ENCODE data around the gene ROR2.

ROR2 gene

DNA sequence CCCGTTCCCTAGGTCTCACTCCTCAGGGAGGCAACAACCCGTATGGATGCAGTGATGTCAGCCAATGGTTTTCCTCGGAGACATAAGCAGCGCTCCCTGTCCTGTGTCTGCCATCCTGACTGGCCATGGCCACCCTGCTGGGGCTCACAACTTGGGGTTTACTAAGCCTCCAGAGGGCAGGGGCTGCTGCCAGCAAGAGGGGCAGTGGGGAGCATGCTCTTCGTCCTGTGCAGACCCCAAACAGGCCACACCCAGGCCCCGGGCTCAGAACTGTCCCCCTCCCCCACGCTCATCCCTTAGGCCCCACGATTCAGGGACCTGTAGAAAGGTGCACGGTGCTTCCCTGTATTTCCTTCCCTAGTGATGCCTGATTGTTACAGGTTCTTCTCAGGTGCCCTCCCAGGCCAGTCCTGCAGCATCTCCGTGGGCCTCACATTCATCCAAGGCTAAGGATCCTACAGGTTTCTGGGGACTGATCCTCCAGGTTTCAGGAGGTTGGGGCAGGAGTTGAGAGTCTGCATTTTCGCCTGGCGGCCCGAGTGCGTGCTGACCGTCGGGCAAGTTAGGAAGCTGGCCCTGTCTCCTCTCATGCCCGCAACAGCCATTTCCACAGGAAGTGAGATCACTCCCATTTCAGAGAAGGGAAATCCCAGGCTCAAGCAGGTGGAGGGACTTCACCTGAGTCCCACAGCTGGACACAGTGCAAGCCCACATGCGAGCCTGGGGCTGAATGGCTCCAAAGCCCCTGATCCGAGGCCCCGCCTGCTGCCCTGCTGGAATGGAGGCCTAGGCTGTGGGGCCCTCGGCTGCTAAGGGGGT is 217.6 kb downstream of the ROR2 start:
- no peak for DNase-seq

DNA sequence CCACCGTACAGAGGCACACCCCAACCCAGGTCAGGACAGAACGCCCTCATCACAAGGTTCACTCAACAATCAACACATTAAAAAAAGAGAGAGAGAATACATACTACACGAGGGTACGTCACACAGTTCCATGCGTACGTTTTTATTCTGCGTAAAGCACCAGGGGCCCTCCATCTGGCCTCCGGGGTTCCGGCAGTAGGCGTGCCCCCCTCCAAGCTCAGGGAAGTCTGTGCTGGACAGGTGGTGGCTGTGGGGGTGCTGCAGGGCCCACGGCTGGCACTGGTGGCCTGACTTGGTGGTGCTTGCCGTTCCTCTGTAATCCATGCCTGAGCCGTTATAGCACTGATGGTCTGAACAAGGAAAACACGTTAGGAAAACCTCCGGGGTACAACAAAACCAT is 219.2 kb downstream of the ROR2 start:
- no peak for DNase-seq

DNA sequence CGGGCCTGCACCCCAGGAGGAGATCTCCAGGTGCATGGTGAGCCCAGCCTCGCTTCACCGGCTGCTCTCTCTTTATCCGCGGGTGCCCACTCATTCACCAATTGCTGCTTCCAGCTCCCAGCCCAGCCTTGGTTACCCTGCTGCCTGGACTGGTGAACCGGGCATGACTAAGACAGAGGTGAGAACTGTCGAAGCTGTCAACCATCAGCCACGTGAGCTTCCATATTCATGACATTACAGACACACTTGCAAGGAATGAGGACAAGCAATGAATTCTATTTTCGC is 220.5 kb downstream of the ROR2 start:
- no peak for DNase-seq

- no peak for DNase-seq
These were observed 222.1 kb downstream of the ROR2 start for GRCh38 chr9:91727972-91728371.

GRCh38 chr9:91727316-91727861 is 222.6 kb downstream of the ROR2 start:
- DNase-seq, result peak; percentile 51 to 72

- DNase-seq, result no peak
These were observed 223.5 kb downstream of the ROR2 start for GRCh38 chr9:91726406-91727100.

- no peak for DNase-seq
These were observed 224.4 kb downstream of the ROR2 start for GRCh38 chr9:91725651-91726050.

DNA sequence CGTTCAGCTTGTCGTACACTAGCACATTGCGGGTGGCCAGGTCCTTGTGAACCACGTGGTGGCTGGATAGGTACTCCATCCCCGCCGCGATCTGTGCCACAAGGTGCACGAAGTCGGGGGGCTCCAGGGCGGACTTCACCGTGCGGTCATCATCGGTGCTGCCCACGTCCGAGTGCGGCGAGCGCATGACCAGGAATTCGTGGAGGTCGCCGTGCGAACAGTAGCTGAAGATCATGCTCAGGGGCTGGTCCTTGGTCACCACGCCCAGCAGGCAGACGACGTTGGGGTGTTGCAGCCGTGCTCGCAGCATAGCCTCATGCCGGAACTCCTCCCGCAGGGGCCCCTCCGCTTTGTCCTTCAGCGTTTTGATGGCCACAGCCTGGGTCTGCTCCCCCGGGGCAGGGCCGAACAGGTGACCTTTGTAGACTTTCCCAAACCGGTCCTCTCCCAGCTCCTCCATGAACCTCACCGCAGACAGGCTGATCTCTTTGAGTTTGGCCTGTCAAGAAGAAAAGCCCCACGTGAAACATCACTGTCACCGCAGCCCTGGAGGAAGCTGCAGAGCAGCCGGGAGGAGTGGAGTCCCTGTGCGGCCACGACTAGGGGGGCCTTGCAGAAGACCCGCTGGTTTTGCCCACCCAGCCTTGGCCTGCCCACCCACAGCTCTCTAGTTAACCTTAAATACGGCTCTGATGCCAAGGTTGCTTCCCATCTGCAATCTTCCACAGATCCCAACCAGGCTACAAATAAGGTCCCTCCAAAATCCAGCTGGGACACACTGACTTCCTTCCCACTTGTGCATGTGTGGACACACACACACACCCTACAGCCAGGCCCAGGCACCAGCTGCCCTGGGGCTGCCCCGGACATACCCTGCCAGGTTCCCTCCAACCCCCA is 225.2 kb downstream of the ROR2 start:
- DNase-seq, result no peak

DNA sequence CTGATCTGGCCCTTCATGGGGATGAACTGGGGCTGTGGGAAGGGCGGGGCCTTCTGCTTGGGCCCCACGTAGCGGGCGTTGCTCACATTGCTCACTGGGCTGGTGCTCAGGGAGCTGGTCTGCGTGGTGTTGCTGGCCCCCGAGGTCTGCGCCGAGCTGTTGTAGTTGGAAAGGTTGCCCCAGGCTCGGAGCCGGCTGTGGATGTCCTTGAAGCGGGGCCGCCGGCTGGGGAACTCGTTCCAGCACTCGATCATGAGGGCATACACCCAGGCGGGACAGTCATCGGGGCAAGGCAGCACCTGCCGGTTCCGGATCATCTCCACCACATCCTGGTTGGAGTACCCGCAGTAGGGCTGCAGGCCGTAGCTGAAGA is 226.0 kb downstream of the ROR2 start:
- no peak for DNase-seq

GRCh38 chr9:91723420-91724067 is 226.5 kb downstream of the ROR2 start:
- DNase-seq, result no peak

DNA sequence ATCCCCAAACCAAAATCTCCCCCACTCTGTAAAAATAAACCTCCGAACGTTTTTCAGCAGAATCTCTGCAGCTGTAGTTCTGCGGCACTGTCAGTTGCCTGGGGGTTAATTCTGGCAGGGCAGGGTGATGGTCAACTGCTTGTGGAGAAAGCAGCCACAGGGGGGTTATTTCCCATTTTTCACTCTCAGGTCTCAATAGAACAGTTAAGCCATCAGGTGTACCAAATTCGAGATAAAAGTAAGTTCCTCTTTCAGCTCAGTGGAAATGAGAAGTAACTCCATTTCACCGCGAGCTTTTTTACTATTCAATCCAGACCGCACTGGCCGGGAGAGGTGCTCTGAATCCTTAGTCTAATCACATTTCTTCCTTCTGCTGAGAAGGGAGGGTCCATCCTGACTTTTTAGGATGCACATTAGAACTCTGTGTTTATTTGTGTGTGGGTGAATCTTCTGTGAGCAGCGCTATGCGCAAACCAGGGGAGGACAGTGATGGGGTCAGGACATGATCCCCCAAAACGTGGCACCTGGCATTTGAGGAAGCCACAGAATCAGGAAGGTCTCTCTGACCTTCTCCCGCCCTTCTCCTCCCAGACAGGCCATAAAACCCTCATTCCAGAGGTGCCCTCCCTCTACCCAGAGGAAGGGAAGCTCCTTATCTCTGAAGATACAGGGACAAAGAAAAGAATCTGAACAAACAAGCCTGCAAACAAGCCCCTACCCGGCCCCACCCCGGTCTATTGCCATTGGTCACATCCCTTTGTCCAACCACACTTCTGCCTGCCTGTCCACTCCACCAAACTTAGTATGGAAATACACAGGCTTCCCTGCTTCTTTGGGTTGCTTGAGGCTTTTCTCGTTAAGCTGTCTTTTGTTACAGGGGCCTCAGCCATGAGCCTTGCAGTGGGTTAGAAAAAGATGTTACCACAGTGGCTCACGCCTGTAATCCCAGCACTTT is 229.0 kb downstream of the ROR2 start:
- DNase-seq, result peak in 1 of 2 experiments; percentile 20

DNA sequence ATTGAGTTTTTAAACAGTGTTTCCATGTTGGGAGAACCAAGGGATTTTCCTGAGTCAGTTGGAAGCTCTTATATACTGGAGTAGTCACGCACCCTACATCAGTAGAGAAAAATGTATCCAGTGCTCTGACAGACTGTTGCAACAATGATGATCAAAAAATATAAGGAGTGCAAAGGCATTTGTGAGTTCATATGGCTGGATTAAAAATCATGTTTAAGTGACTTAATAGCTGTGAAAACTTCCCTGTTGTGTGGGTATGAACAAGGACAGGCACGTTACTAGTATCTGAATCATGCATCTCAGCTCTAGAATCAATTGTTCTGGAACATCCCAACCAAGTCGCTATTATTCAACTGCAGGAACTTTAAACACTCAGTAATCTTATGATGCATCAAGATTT is 229.7 kb downstream of the ROR2 start:
- DNase-seq, result no peak

- no peak for DNase-seq
These were observed 232.0 kb downstream of the ROR2 start for GRCh38 chr9:91718071-91718470.

DNA sequence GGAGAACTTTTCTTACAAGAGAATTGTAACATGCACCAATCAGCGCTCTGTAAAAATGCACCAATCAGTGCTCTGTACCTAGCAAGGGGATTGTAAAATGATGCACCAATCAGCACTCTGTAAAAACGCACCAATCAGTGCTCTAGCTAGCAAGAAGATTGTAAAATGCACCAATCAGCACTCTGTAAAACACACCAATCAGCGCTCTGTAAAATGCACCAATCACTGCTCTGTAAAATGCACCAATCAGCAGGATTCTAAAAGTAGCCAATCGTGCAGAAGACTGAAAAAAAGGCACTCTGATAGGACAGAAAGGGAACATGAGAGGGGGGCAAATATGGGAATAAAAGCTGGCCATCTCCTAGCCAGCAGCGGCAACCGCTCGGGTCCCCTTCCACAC is 233.2 kb downstream of the ROR2 start:
- DNase-seq, result no peak

DNA sequence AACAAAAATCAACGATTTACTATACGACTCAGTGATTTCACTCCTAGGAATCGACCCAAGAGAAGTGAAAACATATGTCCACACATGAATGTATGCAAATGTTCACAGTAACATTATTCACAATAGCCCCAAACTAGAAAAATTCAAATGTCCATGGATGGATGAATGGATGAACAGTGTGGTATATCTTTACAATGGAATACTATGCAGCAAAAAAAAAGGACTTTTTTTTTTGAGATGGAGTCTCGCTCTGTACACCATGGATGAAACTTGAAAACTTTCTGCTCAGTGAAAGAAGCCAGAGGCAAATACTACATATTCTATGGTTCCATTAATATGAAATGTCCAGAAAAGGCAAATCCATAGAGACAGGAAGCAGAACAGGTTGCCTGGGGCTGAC is 233.8 kb downstream of the ROR2 start:
- DNase-seq, result no peak

DNA sequence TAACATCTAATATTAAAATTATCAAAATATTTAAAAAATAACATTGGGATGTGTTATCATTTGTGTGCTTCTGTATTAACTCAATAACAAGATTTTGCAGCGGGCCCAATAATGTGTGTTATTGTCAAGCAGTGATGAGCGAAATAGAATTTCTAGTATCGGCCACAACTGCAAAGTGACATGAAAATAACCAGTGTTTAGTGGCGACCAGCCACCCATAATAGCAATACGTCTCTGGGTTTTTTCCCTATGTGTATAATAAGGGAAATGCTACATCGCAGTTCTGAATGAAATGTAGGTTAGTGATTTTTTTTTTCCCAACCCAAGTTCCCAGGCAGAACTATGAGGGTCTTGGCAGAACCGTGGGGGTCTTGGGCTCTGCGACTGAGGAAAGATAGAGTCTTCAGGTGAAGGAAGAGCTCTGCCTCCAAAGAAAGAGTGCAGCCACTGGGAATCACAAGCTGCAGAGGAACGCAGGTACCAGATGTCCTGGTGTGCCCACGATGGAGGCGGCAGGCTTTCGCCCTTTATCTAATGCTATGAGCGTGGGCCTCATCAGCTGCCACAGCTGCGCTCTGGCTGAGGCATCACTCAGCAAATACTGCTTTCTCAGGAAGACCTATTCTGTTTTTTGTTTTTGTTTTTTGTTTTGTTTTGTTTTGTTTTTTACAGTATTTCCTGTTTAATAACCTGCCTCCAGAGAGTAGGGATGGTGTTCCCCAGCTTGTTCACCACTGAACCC is 235.0 kb downstream of the ROR2 start:
- no peak for DNase-seq

DNA sequence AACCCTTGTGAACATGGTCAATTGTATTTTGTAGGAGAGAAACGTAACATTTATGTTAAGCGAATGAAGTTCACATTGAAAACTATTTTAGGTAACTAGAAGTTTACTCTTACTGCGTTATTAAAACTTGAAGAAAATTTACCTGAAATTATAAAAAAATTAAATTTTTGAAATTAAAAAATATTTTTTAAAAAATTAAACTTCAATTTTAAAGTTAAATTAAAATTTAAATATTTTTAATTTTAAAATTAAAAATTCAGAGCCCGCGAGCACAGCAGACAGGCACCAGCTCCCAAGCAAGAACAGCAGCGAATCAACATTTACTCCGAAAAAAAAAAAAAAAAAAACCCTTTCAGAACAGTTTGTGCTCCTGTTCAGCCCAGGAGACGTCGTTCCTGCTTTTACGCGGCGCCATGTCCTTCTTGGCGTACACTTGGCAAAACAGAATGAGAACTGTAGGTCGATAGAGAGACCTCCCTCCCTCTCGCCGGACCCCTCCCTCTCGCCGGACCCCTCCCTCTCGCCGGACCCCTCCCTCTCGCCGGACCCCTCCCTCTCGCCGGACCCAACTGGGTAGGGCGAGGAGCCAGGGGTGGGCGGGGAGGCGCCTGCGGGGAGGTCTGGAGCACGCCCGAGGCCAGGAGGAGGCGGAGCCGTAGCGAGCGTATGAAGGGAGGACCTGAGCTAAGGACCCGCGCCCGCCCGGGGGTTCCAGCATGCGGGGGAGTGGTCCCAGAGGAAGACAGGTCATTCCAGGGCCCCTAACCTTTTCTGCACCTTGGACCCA is 235.8 kb downstream of the ROR2 start:
- DNase-seq, result no peak

DNA sequence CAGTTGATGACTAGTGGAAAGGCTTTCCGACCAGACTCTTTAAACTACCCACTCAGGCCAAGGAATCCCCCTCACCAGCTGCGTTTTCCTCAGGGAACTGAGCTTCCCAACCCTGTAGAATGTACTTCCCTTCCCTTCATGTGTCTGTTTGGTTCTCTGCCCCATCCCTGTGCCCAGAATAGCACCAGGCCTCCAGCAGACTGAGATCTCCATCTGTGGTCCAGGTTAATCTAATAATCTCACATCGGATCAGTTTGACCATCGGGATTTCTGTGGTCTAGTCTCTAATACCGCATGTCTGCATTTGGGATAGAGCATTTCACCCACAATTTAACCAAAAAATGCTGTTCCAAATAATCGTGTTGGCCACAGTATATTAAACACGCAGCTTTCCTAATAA is 237.2 kb downstream of the ROR2 start:
- no peak for DNase-seq

DNA sequence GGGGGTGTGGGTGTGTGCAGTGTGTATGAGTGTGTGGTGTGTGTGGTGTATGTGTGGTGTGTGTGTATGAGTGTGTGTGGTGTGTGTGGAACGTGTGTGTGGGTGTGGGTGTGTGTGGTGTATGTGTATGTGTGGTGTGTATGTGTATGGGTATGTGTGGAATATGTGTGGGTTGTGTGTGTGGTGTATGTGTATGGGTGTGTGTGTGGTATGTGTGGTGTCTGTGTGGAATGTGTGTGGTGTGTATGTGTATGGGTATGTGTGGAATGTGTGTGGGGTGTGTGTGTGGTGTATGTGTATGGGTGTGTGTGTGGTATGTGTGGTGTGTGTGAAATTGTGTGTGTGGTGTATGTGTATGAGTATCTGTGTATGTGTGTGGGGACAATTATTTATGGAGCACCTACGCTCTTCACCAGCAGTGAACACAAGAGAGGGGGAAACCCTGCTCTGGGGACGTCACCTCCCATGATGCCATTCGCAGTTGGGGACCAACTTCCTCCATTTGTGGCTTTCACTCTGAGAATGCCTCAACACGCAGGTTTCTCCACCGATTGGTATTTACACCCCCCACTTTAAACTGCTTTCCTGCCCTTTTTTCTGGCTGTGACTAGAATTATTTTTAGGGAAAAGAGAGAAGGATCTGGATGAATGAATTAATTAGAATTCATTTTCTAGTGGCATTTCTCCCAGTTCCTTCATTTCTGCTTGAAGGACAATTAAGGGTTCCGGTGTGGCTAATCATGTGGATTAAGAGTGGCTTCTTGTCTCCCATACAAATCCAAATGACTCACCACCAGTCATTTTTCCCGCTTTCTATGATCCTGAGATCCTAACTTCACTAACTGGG is 238.1 kb downstream of the ROR2 start:
- no peak for DNase-seq

All from Kasumi-1 (cell line).